Gastroesophageal sphincter (tissue), 4 donors: Measurements from ENCODE around the gene PIK3C2G. TPM values are rescaled to one million over a fixed set of nuclear protein-coding genes. Genes with fewer than 3 reads are reported as not detected.

ENCODE experiments used
- ATAC-seq: fragments of 150-250 bp; one replicate; pipeline ENCODE4 v1.9.1; 2016; ENCODE audit warnings: mild to moderate bottlenecking, moderate library complexity
- H3K27ac ChIP-seq, 4 donors: fragments of 200-600 bp; sonication (generic) in 3 of 4; 1 replicate in 3 of 4; 2 replicates in 1 of 4; pipeline ENCODE4 v1.5.1; 2016 to 2019
- H3K27me3 ChIP-seq: fragments of 200-600 bp; sonication (generic); one replicate; pipeline ENCODE4 v1.5.1; 2019
- H3K36me3 ChIP-seq, 2 donors: fragments of 200-600 bp; sonication (generic); one replicate each; pipeline ENCODE4 v1.5.1; 2019; ENCODE audit warnings: control low read depth in 1 of 2
- H3K4me1 ChIP-seq, 3 donors: fragments of 200-600 bp; sonication (generic); 1 replicate in 2 of 3; 2 replicates in 1 of 3; pipeline ENCODE4 v1.5.1; 2016 to 2019; ENCODE audit warnings: control low read depth in 2 of 3
- H3K4me3 ChIP-seq, 2 donors: fragments of 200-600 bp; sonication (generic); one replicate each; pipeline ENCODE4 v1.5.1; 2019; ENCODE audit warnings: mild to moderate bottlenecking in 1 of 2, moderate library complexity in 1 of 2
- H3K9me3 ChIP-seq, 3 donors: fragments of 200-600 bp; sonication (generic); one replicate each; pipeline ENCODE4 v1.5.1; 2017 to 2019; ENCODE audit warnings: control low read depth in 2 of 3
- EP300 ChIP-seq: sonication (generic); formaldehyde crosslinking; IDR thresholded peaks from one replicate; pipeline ENCODE4 v1.6.1; 2017; ENCODE audit warnings: antibody characterized with exemption, mild to moderate bottlenecking
- POLR2A ChIP-seq, 2 donors: fragments of 450-650 bp; IDR thresholded peaks; one replicate each; pipeline ENCODE4 v1.6.1; 2017; ENCODE audit warnings: antibody characterized with exemption in 2 of 2, mild to moderate bottlenecking in 2 of 2, moderate library complexity in 1 of 2
- POLR2AphosphoS5 ChIP-seq: sonication (generic); formaldehyde crosslinking; IDR thresholded peaks from one replicate; pipeline ENCODE4 v1.6.1; 2017; ENCODE audit warnings: antibody characterized with exemption
- WGBS, 2 donors: methylation state at CpG; one replicate each; pipeline ENCODE4 v1.1.5; 2018; ENCODE audit warnings: low coverage in 1 of 2; 5-methylcytosine and 5-hydroxymethylcytosine counted together
- total RNA-seq, 4 donors: library from RNA; depleted of rRNA; stranded (reverse); fragments of >200 nt; gene quantifications; one replicate each; pipeline ENCODE4 v1.1.0, GENCODE V29; 2016
- TF ChIP-seq, protein P1 (sequence below), 4 experiments: fragments of 200-600 bp in 2 of 4; fragments of 450-650 bp in 2 of 4; sonication (generic) in 1 of 4; IDR thresholded peaks; one replicate each; pipeline ENCODE4 v1.5.1; 2017 to 2019; ENCODE audit warnings: antibody characterized with exemption in 4 of 4, mild to moderate bottlenecking in 2 of 4, moderate library complexity in 2 of 4

Gene PIK3C2G, protein sequence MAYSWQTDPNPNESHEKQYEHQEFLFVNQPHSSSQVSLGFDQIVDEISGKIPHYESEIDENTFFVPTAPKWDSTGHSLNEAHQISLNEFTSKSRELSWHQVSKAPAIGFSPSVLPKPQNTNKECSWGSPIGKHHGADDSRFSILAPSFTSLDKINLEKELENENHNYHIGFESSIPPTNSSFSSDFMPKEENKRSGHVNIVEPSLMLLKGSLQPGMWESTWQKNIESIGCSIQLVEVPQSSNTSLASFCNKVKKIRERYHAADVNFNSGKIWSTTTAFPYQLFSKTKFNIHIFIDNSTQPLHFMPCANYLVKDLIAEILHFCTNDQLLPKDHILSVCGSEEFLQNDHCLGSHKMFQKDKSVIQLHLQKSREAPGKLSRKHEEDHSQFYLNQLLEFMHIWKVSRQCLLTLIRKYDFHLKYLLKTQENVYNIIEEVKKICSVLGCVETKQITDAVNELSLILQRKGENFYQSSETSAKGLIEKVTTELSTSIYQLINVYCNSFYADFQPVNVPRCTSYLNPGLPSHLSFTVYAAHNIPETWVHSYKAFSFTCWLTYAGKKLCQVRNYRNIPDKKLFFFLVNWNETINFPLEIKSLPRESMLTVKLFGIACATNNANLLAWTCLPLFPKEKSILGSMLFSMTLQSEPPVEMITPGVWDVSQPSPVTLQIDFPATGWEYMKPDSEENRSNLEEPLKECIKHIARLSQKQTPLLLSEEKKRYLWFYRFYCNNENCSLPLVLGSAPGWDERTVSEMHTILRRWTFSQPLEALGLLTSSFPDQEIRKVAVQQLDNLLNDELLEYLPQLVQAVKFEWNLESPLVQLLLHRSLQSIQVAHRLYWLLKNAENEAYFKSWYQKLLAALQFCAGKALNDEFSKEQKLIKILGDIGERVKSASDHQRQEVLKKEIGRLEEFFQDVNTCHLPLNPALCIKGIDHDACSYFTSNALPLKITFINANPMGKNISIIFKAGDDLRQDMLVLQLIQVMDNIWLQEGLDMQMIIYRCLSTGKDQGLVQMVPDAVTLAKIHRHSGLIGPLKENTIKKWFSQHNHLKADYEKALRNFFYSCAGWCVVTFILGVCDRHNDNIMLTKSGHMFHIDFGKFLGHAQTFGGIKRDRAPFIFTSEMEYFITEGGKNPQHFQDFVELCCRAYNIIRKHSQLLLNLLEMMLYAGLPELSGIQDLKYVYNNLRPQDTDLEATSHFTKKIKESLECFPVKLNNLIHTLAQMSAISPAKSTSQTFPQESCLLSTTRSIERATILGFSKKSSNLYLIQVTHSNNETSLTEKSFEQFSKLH (N-terminal part only)
- under 1 TPM in 3 of 4 donors, not detected in 1; 0.40 to 0.79 (median 0.69) TPM for total RNA-seq

- Histone ChIP-seq H3K9me3 (no peaks in the 10 kb centered on the region), H3K4me1 (no peaks in the 10 kb centered on the region), H3K36me3 (no peaks in the 10 kb centered on the region), H3K27ac (no peak within 1 kb of the TSS), H3K27me3 (no peaks in the 10 kb centered on the region), H3K4me3 (no peak within 1 kb of the TSS)
- TF ChIP-seq, protein P1, sequence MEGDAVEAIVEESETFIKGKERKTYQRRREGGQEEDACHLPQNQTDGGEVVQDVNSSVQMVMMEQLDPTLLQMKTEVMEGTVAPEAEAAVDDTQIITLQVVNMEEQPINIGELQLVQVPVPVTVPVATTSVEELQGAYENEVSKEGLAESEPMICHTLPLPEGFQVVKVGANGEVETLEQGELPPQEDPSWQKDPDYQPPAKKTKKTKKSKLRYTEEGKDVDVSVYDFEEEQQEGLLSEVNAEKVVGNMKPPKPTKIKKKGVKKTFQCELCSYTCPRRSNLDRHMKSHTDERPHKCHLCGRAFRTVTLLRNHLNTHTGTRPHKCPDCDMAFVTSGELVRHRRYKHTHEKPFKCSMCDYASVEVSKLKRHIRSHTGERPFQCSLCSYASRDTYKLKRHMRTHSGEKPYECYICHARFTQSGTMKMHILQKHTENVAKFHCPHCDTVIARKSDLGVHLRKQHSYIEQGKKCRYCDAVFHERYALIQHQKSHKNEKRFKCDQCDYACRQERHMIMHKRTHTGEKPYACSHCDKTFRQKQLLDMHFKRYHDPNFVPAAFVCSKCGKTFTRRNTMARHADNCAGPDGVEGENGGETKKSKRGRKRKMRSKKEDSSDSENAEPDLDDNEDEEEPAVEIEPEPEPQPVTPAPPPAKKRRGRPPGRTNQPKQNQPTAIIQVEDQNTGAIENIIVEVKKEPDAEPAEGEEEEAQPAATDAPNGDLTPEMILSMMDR (IDR thresholded peaks at IDR 0.05), result no peak
- TF ChIP-seq POLR2AphosphoS5 (no peak), POLR2A (IDR thresholded peaks at IDR 0.05) (no peak), EP300 (no peak)
- no peak for ATAC-seq
- 89 to 91% methylated on average over 7 of the region's 7 CpGs for WGBS, 2 donors
Measured at GRCh38 chr12:18261273-18261672, at the start of gene PIK3C2G. Gene PIK3C2G, plus strand, starts transcription at chr12:18261518. Its CDS starts 20,564 bp downstream, at chr12:18282082.

GRCh38 chr12:18217966-18218365 lies 43.4 kb upstream of the PIK3C2G start:
- Histone ChIP-seq H3K27me3 (no peaks in the 10 kb centered on the region), H3K4me3 (no peak overlapping the region)
- no peak for TF ChIP-seq EP300
- TF ChIP-seq, protein P1 (IDR thresholded peaks at IDR 0.05), result no peak
- no peak for TF ChIP-seq POLR2AphosphoS5
- no peak for TF ChIP-seq POLR2A (IDR thresholded peaks at IDR 0.05)

DNA sequence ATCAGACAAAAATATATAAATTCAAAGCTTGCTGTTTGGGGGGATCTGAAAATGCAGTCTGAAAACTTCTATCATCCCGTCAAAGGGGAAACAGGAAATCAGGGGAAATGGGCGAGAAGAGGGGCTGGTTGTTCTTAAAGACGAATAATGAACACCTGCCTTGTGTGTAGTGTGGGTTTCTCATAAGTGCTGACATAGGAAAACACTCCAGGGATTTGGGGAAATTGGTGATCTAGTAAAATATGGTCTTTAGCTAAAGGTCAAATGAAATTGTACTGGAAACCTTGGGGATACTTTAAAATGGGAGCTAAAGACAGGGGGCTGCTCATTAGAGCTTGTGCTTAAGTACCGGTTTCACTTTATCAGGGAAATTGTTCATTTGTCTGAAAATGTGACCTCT lies 39.6 kb upstream of the PIK3C2G start:
- H3K4me1 ChIP-seq, result no peaks in the 10 kb centered on the region
- TF ChIP-seq POLR2A (IDR thresholded peaks at IDR 0.05) (no peak), EP300 (no peak), POLR2AphosphoS5 (no peak)
- TF ChIP-seq, protein P1 (IDR thresholded peaks at IDR 0.05), result no peak
- no peak for ATAC-seq
- no peaks in the 10 kb centered on the region for H3K9me3 ChIP-seq
- no peaks in the 10 kb centered on the region for H3K27me3 ChIP-seq
- no peaks in the 10 kb centered on the region for H3K36me3 ChIP-seq
- H3K4me3 ChIP-seq, result no peak overlapping the region
- H3K27ac ChIP-seq, result no peak overlapping the region
- WGBS, 2 donors, result 66 to 74% methylated on average over 4 of the region's 4 CpGs

More at GRCh38 chr12:18217966-18218365, 43.4 kb upstream of the PIK3C2G start:
- no peak for ATAC-seq
- Histone ChIP-seq H3K4me1 (no peaks in the 10 kb centered on the region), H3K9me3 (peaks cover 0 to 9% (median 0%) of the 10 kb centered on the region in 3 donors), H3K27ac (no peak overlapping the region), H3K36me3 (no peaks in the 10 kb centered on the region)
- WGBS, 2 donors, result 63 to 100% methylated on average over 1 of the region's 1 CpG

DNA sequence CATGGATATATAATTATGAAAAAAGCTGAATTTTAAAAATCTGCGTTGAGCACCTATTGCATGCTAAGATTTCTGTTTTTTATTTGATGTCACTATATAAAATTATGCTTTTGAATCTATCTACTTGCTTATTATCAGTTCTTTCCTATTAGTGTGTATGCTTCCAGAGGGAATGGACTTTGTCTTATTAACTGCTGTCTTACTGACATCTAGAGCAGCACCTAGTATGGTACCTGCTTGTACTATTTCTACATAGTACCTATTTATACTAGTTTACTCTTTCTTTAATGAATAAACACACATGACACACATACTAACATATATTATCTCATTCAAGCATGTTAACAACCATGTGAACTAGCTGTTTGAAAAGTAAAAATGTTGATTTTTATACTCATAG lies 38.6 kb upstream of the PIK3C2G start:
- TF ChIP-seq POLR2A (IDR thresholded peaks at IDR 0.05) (no peak), POLR2AphosphoS5 (no peak), EP300 (no peak)
- TF ChIP-seq, protein P1 (IDR thresholded peaks at IDR 0.05), result no peak

More for the DNA sequence above, 38.6 kb upstream of the PIK3C2G start:
- no peak overlapping the region for H3K27ac ChIP-seq
- no peaks in the 10 kb centered on the region for H3K4me1 ChIP-seq
- H3K36me3 ChIP-seq, result no peaks in the 10 kb centered on the region
- H3K27me3 ChIP-seq, result no peaks in the 10 kb centered on the region
- H3K9me3 ChIP-seq, result no peaks in the 10 kb centered on the region
- no peak overlapping the region for H3K4me3 ChIP-seq
- no peak for ATAC-seq
- WGBS, 2 donors, result 86 to 92% methylated on average over 1 of the region's 1 CpG
